H9 (cell line): ENCODE measurements around the gene METTL4. TPM values are rescaled to one million over a fixed set of nuclear protein-coding genes. Genes with fewer than 3 reads are reported as not detected.

Source experiments
- DNase-seq: peaks from one replicate; pipeline ENCODE4 v3.0.0-alpha.2; 2017
- H2AFZ ChIP-seq: one replicate; pipeline ENCODE4 v1.6.1; 2013; ENCODE audit warnings: mild to moderate bottlenecking, low read length, control low read depth, moderate library complexity
- H2AK5ac ChIP-seq: 2 replicates; pipeline ENCODE4 v1.6.1; 2013; ENCODE audit warnings: low read length, control low read depth, mixed read lengths; ENCODE audit not compliant: insufficient read length
- H2BK120ac ChIP-seq: one replicate; pipeline ENCODE4 v1.6.1; 2013; ENCODE audit warnings: low read depth, mild to moderate bottlenecking, low read length, control low read depth, inconsistent platforms; ENCODE audit not compliant: poor library complexity, severe bottlenecking
- H2BK12ac ChIP-seq: 2 replicates; pipeline ENCODE4 v1.6.1; 2013; ENCODE audit warnings: low read length, control low read depth, mixed read lengths, low read depth; ENCODE audit not compliant: insufficient read length
- H2BK15ac ChIP-seq: 2 replicates; pipeline ENCODE4 v1.6.1; 2013; ENCODE audit warnings: low read depth, low read length, control low read depth
- H2BK20ac ChIP-seq: one replicate; pipeline ENCODE4 v1.6.1; 2013; ENCODE audit warnings: low read depth, mild to moderate bottlenecking, low read length, control low read depth, inconsistent platforms; ENCODE audit not compliant: poor library complexity, severe bottlenecking
- H2BK5ac ChIP-seq: 2 replicates; pipeline ENCODE4 v1.6.1; 2013; ENCODE audit warnings: low read length, control low read depth, mixed read lengths; ENCODE audit not compliant: insufficient read length
- H3K14ac ChIP-seq: 2 replicates; pipeline ENCODE4 v1.6.1; 2013; ENCODE audit warnings: low read length, control low read depth; ENCODE audit not compliant: insufficient read depth
- H3K18ac ChIP-seq: 2 replicates; pipeline ENCODE4 v1.6.1; 2013; ENCODE audit warnings: low read depth, mild to moderate bottlenecking, mixed read lengths, low read length, control low read depth; ENCODE audit not compliant: insufficient read length
- H3K23ac ChIP-seq: 2 replicates; pipeline ENCODE4 v1.6.1; 2013; ENCODE audit warnings: low read length, control low read depth, mixed read lengths, low read depth; ENCODE audit not compliant: insufficient read length
- H3K23me2 ChIP-seq: 2 replicates; pipeline ENCODE4 v1.6.1; 2013; ENCODE audit warnings: low read depth, mild to moderate bottlenecking, mixed read lengths, low read length, control low read depth; ENCODE audit not compliant: insufficient read length, poor library complexity, severe bottlenecking
- H3K27ac ChIP-seq: 2 replicates; pipeline ENCODE4 v1.5.1; 2013; ENCODE audit warnings: low read length, control low read depth, mixed read lengths, low read depth; ENCODE audit not compliant: insufficient read length
- H3K27me3 ChIP-seq: 2 replicates; pipeline ENCODE4 v1.6.1; 2013; ENCODE audit warnings: low read length, control low read depth, inconsistent platforms; ENCODE audit not compliant: insufficient read depth
- H3K4ac ChIP-seq: 2 replicates; pipeline ENCODE4 v1.6.1; 2013; ENCODE audit warnings: low read depth, mild to moderate bottlenecking, control low read depth, inconsistent platforms, low read length, moderate library complexity
- H3K4me1 ChIP-seq: 2 replicates; pipeline ENCODE4 v1.6.1; 2013; ENCODE audit warnings: low read length, control low read depth, inconsistent platforms; ENCODE audit not compliant: insufficient read depth
- H3K4me2 ChIP-seq: 2 replicates; pipeline ENCODE4 v1.6.1; 2013; ENCODE audit warnings: low read length, control low read depth, mixed read lengths; ENCODE audit not compliant: insufficient read length, insufficient read depth
- H3K56ac ChIP-seq: 2 replicates; pipeline ENCODE4 v1.6.1; 2013; ENCODE audit warnings: low read depth, mild to moderate bottlenecking, mixed read lengths, low read length, control low read depth; ENCODE audit not compliant: insufficient read length
- H3K79me1 ChIP-seq: 2 replicates; pipeline ENCODE4 v1.6.1; 2013; ENCODE audit warnings: low read depth, mild to moderate bottlenecking, moderate library complexity, low read length, control low read depth, inconsistent platforms; ENCODE audit not compliant: insufficient read depth, poor library complexity, severe bottlenecking
- H3K79me2 ChIP-seq: 2 replicates; pipeline ENCODE4 v1.6.1; 2013; ENCODE audit warnings: low read length, control low read depth, inconsistent platforms; ENCODE audit not compliant: insufficient read depth
- H3K9ac ChIP-seq: 2 replicates; pipeline ENCODE4 v1.6.1; 2013; ENCODE audit warnings: low read length, control low read depth, mixed read lengths; ENCODE audit not compliant: insufficient read length; ENCODE audit errors: extremely low read depth
- H3K9me3 ChIP-seq: one replicate; pipeline ENCODE4 v1.6.1; 2013; ENCODE audit warnings: low read depth, low read length, inconsistent platforms; ENCODE audit not compliant: control insufficient read depth
- H3T11ph ChIP-seq: one replicate; pipeline ENCODE4 v1.6.1; 2013; ENCODE audit warnings: mild to moderate bottlenecking, low read length, control low read depth, inconsistent platforms
- H4K20me1 ChIP-seq: one replicate; pipeline ENCODE4 v1.6.1; 2013; ENCODE audit not compliant: control insufficient read depth, insufficient read length, insufficient read depth
- H4K5ac ChIP-seq: 2 replicates; pipeline ENCODE4 v1.6.1; 2013; ENCODE audit warnings: low read depth, mild to moderate bottlenecking, mixed read lengths, low read length, control low read depth; ENCODE audit not compliant: insufficient read length
- H4K8ac ChIP-seq: replicated peaks from 2 replicates; pipeline ENCODE4 v1.6.1; 2013; ENCODE audit warnings: low read length, control low read depth, mixed read lengths, low read depth; ENCODE audit not compliant: insufficient read length
- H4K91ac ChIP-seq: 2 replicates; pipeline ENCODE4 v1.6.1; 2013; ENCODE audit warnings: low read depth, mild to moderate bottlenecking, moderate library complexity, mixed read lengths, low read length, control low read depth; ENCODE audit not compliant: insufficient read length
- H3K27ac Mint-ChIP-seq, 3 experiments: 2 replicates in 2 of 3; 3 replicates in 1 of 3; pipeline ENCODE4 v1.8.0; 2020 to 2021; ENCODE audit warnings: mixed read lengths in 3 of 3, mild to moderate bottlenecking in 1 of 3, moderate library complexity in 1 of 3
- H3K27me3 Mint-ChIP-seq: 2 replicates; pipeline ENCODE4 v1.8.0; 2021; ENCODE audit warnings: low read depth, mild to moderate bottlenecking, moderate library complexity, mixed read lengths
- H3K36me3 Mint-ChIP-seq, 3 experiments: 2 replicates in 2 of 3; 3 replicates in 1 of 3; pipeline ENCODE4 v1.8.0; 2020 to 2021; ENCODE audit warnings: low read depth in 3 of 3, mixed read lengths in 3 of 3; ENCODE audit not compliant: insufficient read depth in 1 of 3
- H3K4me1 Mint-ChIP-seq, 2 experiments: 2 replicates each; pipeline ENCODE4 v1.8.0; 2020; ENCODE audit warnings: mixed read lengths in 2 of 2
- H3K4me3 Mint-ChIP-seq, 2 experiments: 2 replicates in 1 of 2; 3 replicates in 1 of 2; pipeline ENCODE4 v1.8.0; 2020 to 2021; ENCODE audit warnings: mild to moderate bottlenecking in 2 of 2, mixed read lengths in 2 of 2, moderate library complexity in 1 of 2
- H3K9me3 Mint-ChIP-seq, 2 experiments: 2 replicates in 1 of 2; 3 replicates in 1 of 2; pipeline ENCODE4 v1.8.0; 2020; ENCODE audit warnings: mild to moderate bottlenecking in 2 of 2, mixed read lengths in 2 of 2, moderate library complexity in 1 of 2
- CTCF ChIP-seq: fragments of 200-600 bp; sonication (generic); conservative IDR thresholded peaks from 3 replicates; pipeline ENCODE4 v1.8.0; 2021; ENCODE audit warnings: antibody characterized with exemption, mild to moderate bottlenecking
- WGBS: extraction: QIAGEN DNeasy Blood & Tissue Kit; methylation state at CpG from one replicate; pipeline ENCODE4 v1.1.7; 2013; ENCODE audit warnings: missing lambda C conversion rate, low lambda C conversion rate, mixed read lengths; ENCODE audit not compliant: insufficient read length; ENCODE audit errors: extremely low coverage; 5-methylcytosine and 5-hydroxymethylcytosine counted together
- total RNA-seq: library from RNA; stranded (reverse); gene quantifications from 2 replicates; pipeline ENCODE4 v1.2.1, GENCODE V29; 2021

The METTL4 gene
- total RNA-seq, 1 experiment from 2014 or later: 14.2 TPM

DNA sequence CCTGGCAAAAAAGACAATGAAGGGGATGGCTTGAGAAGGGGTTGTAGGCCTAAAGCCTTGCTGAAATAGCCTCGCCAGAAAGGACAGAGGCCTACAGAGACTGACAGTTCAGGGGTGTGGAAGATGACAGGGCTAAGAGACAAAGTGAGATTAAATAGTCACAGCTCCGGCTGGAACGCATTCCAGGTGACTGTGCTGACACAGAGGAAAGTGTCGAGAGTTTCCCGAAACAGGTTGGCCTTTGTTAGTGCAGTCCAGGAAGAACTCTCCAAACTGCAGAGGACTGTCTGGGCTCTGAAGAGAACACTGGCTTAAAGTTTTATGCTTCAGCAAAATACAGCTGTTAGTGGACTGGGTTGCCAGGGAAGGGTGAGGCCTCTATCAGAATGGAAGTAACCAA, 52.8 kb downstream of the METTL4 start:
- H4K91ac ChIP-seq: no peak overlapping the region
- H3K27me3 Mint-ChIP-seq: no peaks in the 10 kb centered on the region
- H3K4me1 ChIP-seq: no peaks in the 10 kb centered on the region; the same call in 1 of the 2 replicates
- H2AFZ ChIP-seq: no peak overlapping the region
- H3K79me2 ChIP-seq: no peaks in the 10 kb centered on the region
- H3K9ac ChIP-seq: no peak overlapping the region
- no peaks in the 10 kb centered on the region for H3K36me3 Mint-ChIP-seq
- H2BK20ac ChIP-seq: no peak overlapping the region
- no peaks in the 10 kb centered on the region for H3K27me3 ChIP-seq
- H2BK120ac ChIP-seq: no peak overlapping the region
- no peak overlapping the region for H3K4ac ChIP-seq
- DNase-seq: no peak
- no peak overlapping the region for H2BK15ac ChIP-seq
- no peaks in the 10 kb centered on the region for H3K9me3 Mint-ChIP-seq
- no peak overlapping the region for H3K14ac ChIP-seq
- no CpG with 5 or more reads among the region's 5 CpGs for WGBS
- H4K5ac ChIP-seq: no peak overlapping the region
- TF ChIP-seq CTCF: no peak
- H3K23ac ChIP-seq: no peak overlapping the region
- no peak overlapping the region for H2BK5ac ChIP-seq
- no peak overlapping the region for H3K4me2 ChIP-seq
- H3K56ac ChIP-seq: no peak overlapping the region
- H3K4me3 Mint-ChIP-seq: no peak overlapping the region
- no peaks in the 10 kb centered on the region for H3K9me3 ChIP-seq
- H4K20me1 ChIP-seq: no peaks in the 10 kb centered on the region
- H3K27ac ChIP-seq: no peak overlapping the region
- no peak overlapping the region for H3K18ac ChIP-seq
- no peaks in the 10 kb centered on the region for H3K23me2 ChIP-seq
- H3T11ph ChIP-seq: no peak overlapping the region
- peak overlapping the region in 1 of 3 experiments; percentile 49; a peak in 1 of 7 replicates for H3K27ac Mint-ChIP-seq
- H3K79me1 ChIP-seq: no peaks in the 10 kb centered on the region
- H3K4me1 Mint-ChIP-seq: peaks cover 4% of the 10 kb centered on the region in 2 experiments; a peak in 3 of 4 replicates
- no peak overlapping the region for H2BK12ac ChIP-seq
- no peak overlapping the region for H2AK5ac ChIP-seq
- no peak overlapping the region for H4K8ac ChIP-seq
